GM12878 (cell line): ENCODE measurements around the gene RPS5. TPM values are rescaled to one million over a fixed set of nuclear protein-coding genes. Genes with fewer than 3 reads are reported as not detected.

Source experiments
- ATAC-seq: fragments of 200-7000 bp; cut with Tn5 transposase; 3 replicates; pipeline ENCODE4 v1.9.1; 2020; ENCODE audit warnings: mild to moderate bottlenecking, moderate library complexity
- BruUV-seq: library from RNA; stranded (reverse); fragments of 400-500 nt; replicated peaks from 2 replicates; lab custom pipeline; 2021; lab: Mats Ljungman, UMichigan
- CTCF ChIA-PET: fragments of 300-600 bp; sonication (Branson Sonifier 250); formaldehyde crosslinking; extraction: SDS; loops from one replicate; lab custom pipeline; 2021; ENCODE audit warnings: inconsistent platforms; lab: Yijun Ruan, JAX
- POLR2A ChIA-PET: fragments of 350-600 bp; formaldehyde crosslinking; extraction: SDS; loops from one replicate; lab custom pipeline; 2021; ENCODE audit warnings: inconsistent platforms; lab: Charles Lee
- RAD21 ChIA-PET: fragments of 300-600 bp; sonication (Branson Sonifier 250); formaldehyde crosslinking; loops from one replicate; lab custom pipeline; 2023; ENCODE audit warnings: antibody characterized with exemption; ENCODE audit not compliant: unreplicated experiment; lab: Charles Lee
- SMC1A ChIA-PET: fragments of 300-600 bp; sonication (Branson Sonifier 250); formaldehyde crosslinking; loops from one replicate; lab custom pipeline; 2023; ENCODE audit not compliant: unreplicated experiment, uncharacterized antibody; lab: Charles Lee
- DNase-seq: peaks from one replicate; pipeline ENCODE4 v3.0.0-alpha.2; 2011; ENCODE audit warnings: low read depth, low spot score
- FAIRE-seq: peaks from 3 replicates; lab custom pipeline; 2011; peaks lifted over from hg19 to GRCh38; lab: Jason Lieb, UNC
- H2AFZ ChIP-seq: 2 replicates; pipeline ENCODE4 v1.6.0; 2011; ENCODE audit warnings: low read depth, low read length, control low read depth; ENCODE audit not compliant: control insufficient read depth
- H3K27ac ChIP-seq: 2 replicates; pipeline ENCODE4 v1.5.1; 2011; ENCODE audit warnings: control low read depth; ENCODE audit not compliant: control insufficient read depth, insufficient read depth
- H3K27me3 ChIP-seq, 2 experiments: replicated peaks in 1 of 2; 2 replicates each; pipeline versions ENCODE4 v1.6.0 to v1.6.1; 2011; ENCODE audit warnings: low read length in 1 of 2; ENCODE audit not compliant: control insufficient read depth in 2 of 2, insufficient read depth in 2 of 2
- H3K36me3 ChIP-seq, 2 experiments: 2 replicates each; pipeline ENCODE4 v1.5.1; 2011; ENCODE audit warnings: low read length in 1 of 2; ENCODE audit not compliant: control insufficient read depth in 2 of 2, insufficient read depth in 2 of 2
- H3K4me1 ChIP-seq: 2 replicates; pipeline ENCODE4 v1.6.1; 2011; ENCODE audit warnings: mild to moderate bottlenecking, low read length, moderate library complexity, mixed read lengths; ENCODE audit not compliant: control insufficient read depth, insufficient read depth
- H3K4me2 ChIP-seq: 2 replicates; pipeline ENCODE4 v1.6.0; 2011; ENCODE audit warnings: control low read depth; ENCODE audit not compliant: control insufficient read depth, insufficient read depth
- H3K4me3 ChIP-seq: fragments of 200-600 bp; sonication (generic); 2 replicates; pipeline ENCODE4 v1.5.1; 2016
- H3K79me2 ChIP-seq: 2 replicates; pipeline ENCODE4 v1.6.0; 2011; ENCODE audit warnings: low read length; ENCODE audit not compliant: control insufficient read depth, insufficient read depth
- H3K9ac ChIP-seq: 2 replicates; pipeline ENCODE4 v1.8.0; 2011; ENCODE audit warnings: low read length, control low read depth, mixed read lengths; ENCODE audit not compliant: control insufficient read depth, insufficient read depth
- H3K9me3 ChIP-seq: replicated peaks from 3 replicates; pipeline ENCODE4 v1.5.1; 2011; ENCODE audit warnings: mild to moderate bottlenecking, low read length; ENCODE audit not compliant: control insufficient read depth, insufficient read depth
- H4K20me1 ChIP-seq: 2 replicates; pipeline ENCODE4 v1.6.0; 2011; ENCODE audit not compliant: control insufficient read depth, insufficient read depth
- BRCA1 ChIP-seq: IDR thresholded peaks from 2 replicates; pipeline ENCODE4 v1.6.1; 2011; ENCODE audit warnings: low read depth, low read length, improper control_type of control experiment
- HDAC2 ChIP-seq: fragments of 200-600 bp; sonication (generic); IDR thresholded peaks from 2 replicates; pipeline ENCODE4 v1.6.1; 2017
- NFXL1 ChIP-seq: fragments of 450-650 bp; IDR thresholded peaks from 2 replicates; pipeline ENCODE4 v1.6.1; 2017; ENCODE audit warnings: antibody characterized with exemption, mild to moderate bottlenecking, borderline replicate concordance
- SMC3 ChIP-seq: IDR thresholded peaks from 2 replicates; pipeline ENCODE4 v1.6.1; 2011; ENCODE audit warnings: low read length, improper control_type of control experiment, borderline replicate concordance
- ZNF24 ChIP-seq: fragments of 450-650 bp; IDR thresholded peaks from 2 replicates; pipeline ENCODE4 v1.6.1; 2017; ENCODE audit warnings: antibody characterized with exemption, mild to moderate bottlenecking
- WGBS: methylation state at CpG from one replicate; pipeline ENCODE4 v1.1.6; 2016; ENCODE audit warnings: low lambda C conversion rate; ENCODE audit not compliant: insufficient replicate concordance, insufficient coverage; ENCODE audit errors: missing lambda C conversion rate; 5-methylcytosine and 5-hydroxymethylcytosine counted together
- in situ Hi-C: fragments of 300-500 bp; cut with MboI; formaldehyde crosslinking; loops from 9 replicates; pipeline ENCODE4 v1.14.3; 2018; ENCODE audit warnings: mixed read lengths
- intact Hi-C: fragments of 100-400 bp; cut with micrococcal nuclease; formaldehyde crosslinking; loops from one replicate; pipeline ENCODE4 v1.14.2; 2022; ENCODE audit not compliant: unreplicated experiment
- polyA plus RNA-seq, 11 experiments: library from polyadenylated mRNA; depleted of rRNA in 4 of 11; unstranded in 6 of 11; stranded (reverse) in 5 of 11; fragments of >200 nt; fragmentation: Nextera tagmentation in 4 of 11; fragmentation: Illumina TruSeq in 1 of 11; extraction: Ambion mirVana in 4 of 11; extraction: Trizol in 1 of 11; gene quantifications; 1 replicate in 1 of 11; 2 replicates in 10 of 11; pipeline versions ENCODE4 v1.2.1 to v1.2.3, GENCODE V29; 2011 to 2016; ENCODE audit warnings: inconsistent platforms in 2 of 11, missing spikeins in 2 of 11, low read depth in 1 of 11
- total RNA-seq, 4 experiments: library from RNA; depleted of rRNA in 3 of 4; stranded (reverse); fragments of >200 nt in 3 of 4; fragmentation: Illumina TruSeq in 1 of 4; extraction: Trizol in 1 of 4; gene quantifications; 2 replicates each; pipeline versions ENCODE4 v1.2.1 to v1.2.3, GENCODE V29; 2013 to 2021

RPS5 gene
- total and polyA plus RNA-seq, 10 of the 15 experiments (the other 5 are each of a cell fraction or from before 2014, with no cell fraction given): 1,284 to 3,652 (median 1,922) TPM

GRCh38 chr19:58398545-58398944 is 11.5 kb downstream of the RPS5 start:
- intact Hi-C loops (no loop called here), in situ Hi-C loops (no loop called here)
- Histone ChIP-seq H3K9me3 (no peaks in the 10 kb centered on the region), H3K27me3 (no peaks in the 10 kb centered on the region), H4K20me1 (no peaks in the 10 kb centered on the region), H3K4me1 (peaks cover 10% of the 10 kb centered on the region), H3K4me2 (no peak overlapping the region), H3K9ac (no peak overlapping the region), H2AFZ (no peak overlapping the region), H3K36me3 (peaks cover 0 to 17% of the 10 kb centered on the region in 2 experiments; a peak in 3 of 4 replicates), H3K79me2 (no peaks in the 10 kb centered on the region), H3K27ac (no peak overlapping the region), H3K4me3 (no peak overlapping the region)
- SMC1A ChIA-PET: no interaction called here
- DNase-seq (no peak), ATAC-seq (no peak), FAIRE-seq (no peak)
- RAD21 ChIA-PET: no interaction called here
- TF ChIP-seq BRCA1 (no peak), NFXL1 (no peak), ZNF24 (no peak), HDAC2 (no peak)
- CTCF ChIA-PET: no interaction called here
- POLR2A ChIA-PET: no interaction called here
- no TSS peak for BruUV-seq
- 92% methylated on average over 6 of the region's 6 CpGs for WGBS

GRCh38 chr19:58399903-58400302 is 12.8 kb downstream of the RPS5 start:
- no peak overlapping the region for H3K4me2 ChIP-seq
- in situ Hi-C loops (no loop called here), intact Hi-C loops (no loop called here)
- H2AFZ ChIP-seq: no peak overlapping the region
- no peak for TF ChIP-seq SMC3
- no CpG with 5 or more reads among the region's 3 CpGs for WGBS
- BruUV-seq: no TSS peak
- no peak for ATAC-seq
- H3K4me3 ChIP-seq: no peak overlapping the region
- H3K36me3 ChIP-seq: peaks cover 0 to 6% of the 10 kb centered on the region in 2 experiments; a peak in 3 of 4 replicates
- peaks cover 10% of the 10 kb centered on the region for H3K4me1 ChIP-seq
- no peak overlapping the region for H3K27ac ChIP-seq
- SMC1A ChIA-PET: no interaction called here
- no peak for FAIRE-seq
- DNase-seq: no peak
- CTCF ChIA-PET: no interaction called here
- no peaks in the 10 kb centered on the region for H3K79me2 ChIP-seq
- H3K9me3 ChIP-seq: no peaks in the 10 kb centered on the region
- H3K9ac ChIP-seq: no peak overlapping the region
- no peaks in the 10 kb centered on the region for H4K20me1 ChIP-seq
- H3K27me3 ChIP-seq: no peaks in the 10 kb centered on the region
- RAD21 ChIA-PET: no interaction called here
- POLR2A ChIA-PET: interaction anchor here (0.6 to 1.6 kb wide), 2 partner anchors 9 to 18 kb away, joined by 5 read pairs; partner anchors contain the start of gene ZNF584
